Pulmonary artery endothelial cell (primary cell): ENCODE data around the gene JOSD1. TPM values are rescaled to one million over a fixed set of nuclear protein-coding genes. Genes with fewer than 3 reads are reported as not detected.

ENCODE experiments used
- total RNA-seq: library from RNA; depleted of rRNA; stranded (reverse); fragments of >200 nt; gene quantifications from 2 replicates; pipeline ENCODE4 v1.2.3, GENCODE V29; 2014

JOSD1 gene
- total RNA-seq, 1 donor from 2014 or later = 95.2 TPM

Other genes with a start within 250 kb of the JOSD1 start
- not detected in 2 replicates for gene KCNJ4, start 245.7 kb downstream of the JOSD1 start, total RNA-seq
- gene KDELR3, start 232.8 kb downstream of the JOSD1 start, total RNA-seq = 29.3 and 41.7 TPM in 2 replicates
- 392 and 663 TPM in 2 replicates for gene DDX17, start 194.6 kb downstream of the JOSD1 start, total RNA-seq
- gene DMC1, start 130.8 kb downstream of the JOSD1 start, total RNA-seq = 2.2 and 3.1 TPM in 2 replicates
- 0.46 and 0.71 TPM in 2 replicates for gene FAM227A, start 44.6 kb downstream of the JOSD1 start, total RNA-seq
- gene CBY1, start 44.3 kb downstream of the JOSD1 start, total RNA-seq = 25.2 and 28.0 TPM in 2 replicates
- 98.5 and 102 TPM in 2 replicates for gene TOMM22, start 19.0 kb downstream of the JOSD1 start, total RNA-seq
- gene GTPBP1, start 5.0 kb upstream of the JOSD1 start, total RNA-seq = 26.4 and 33.3 TPM in 2 replicates
- gene SUN2, start 55.1 kb upstream of the JOSD1 start, total RNA-seq = 119 and 138 TPM in 2 replicates
- 15.2 and 17.9 TPM in 2 replicates for gene DNAL4, start 93.2 kb upstream of the JOSD1 start, total RNA-seq
- 0.13 and 0.32 TPM in 2 replicates for gene NPTXR, start 143.1 kb upstream of the JOSD1 start, total RNA-seq
- gene CBX6, start 171.3 kb upstream of the JOSD1 start, total RNA-seq = 42.1 and 46.1 TPM in 2 replicates